ENCODE results near the gene KCNJ2.

Gene KCNJ2

DNA sequence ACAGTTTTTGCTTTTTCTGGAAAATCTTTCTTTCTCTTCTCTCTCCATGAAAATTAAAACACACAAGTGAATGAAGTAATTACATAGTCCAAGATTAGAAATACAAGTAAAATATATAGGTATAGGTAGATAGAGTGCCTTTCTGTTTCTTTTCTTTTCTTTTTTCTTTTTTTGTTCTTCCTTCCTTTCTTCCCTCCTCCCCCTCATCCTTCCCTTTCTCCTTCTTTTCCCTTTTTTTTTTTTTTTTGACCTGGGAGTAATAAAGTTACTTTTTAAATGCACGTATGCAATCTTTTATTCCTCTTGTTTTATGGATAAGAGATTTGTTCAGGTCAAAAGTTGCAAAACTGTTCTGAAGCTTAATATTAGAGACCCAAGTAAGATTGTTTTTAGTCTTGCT lies 34.6 kb upstream of the KCNJ2 start:
- H3K4me3 ChIP-seq (ENCODE audit: low read depth, low read length) = no peak overlapping the region
- DNase-seq (ENCODE audit: low read depth) = no peak
- in situ Hi-C loops (cut with HindIII; ENCODE audit: low sequenced_read_pairs) = loop anchor here (25.0 kb wide), 1 partner anchor 547 kb away; no protein-coding TSS in a partner anchor
- TF ChIP-seq, protein P1, sequence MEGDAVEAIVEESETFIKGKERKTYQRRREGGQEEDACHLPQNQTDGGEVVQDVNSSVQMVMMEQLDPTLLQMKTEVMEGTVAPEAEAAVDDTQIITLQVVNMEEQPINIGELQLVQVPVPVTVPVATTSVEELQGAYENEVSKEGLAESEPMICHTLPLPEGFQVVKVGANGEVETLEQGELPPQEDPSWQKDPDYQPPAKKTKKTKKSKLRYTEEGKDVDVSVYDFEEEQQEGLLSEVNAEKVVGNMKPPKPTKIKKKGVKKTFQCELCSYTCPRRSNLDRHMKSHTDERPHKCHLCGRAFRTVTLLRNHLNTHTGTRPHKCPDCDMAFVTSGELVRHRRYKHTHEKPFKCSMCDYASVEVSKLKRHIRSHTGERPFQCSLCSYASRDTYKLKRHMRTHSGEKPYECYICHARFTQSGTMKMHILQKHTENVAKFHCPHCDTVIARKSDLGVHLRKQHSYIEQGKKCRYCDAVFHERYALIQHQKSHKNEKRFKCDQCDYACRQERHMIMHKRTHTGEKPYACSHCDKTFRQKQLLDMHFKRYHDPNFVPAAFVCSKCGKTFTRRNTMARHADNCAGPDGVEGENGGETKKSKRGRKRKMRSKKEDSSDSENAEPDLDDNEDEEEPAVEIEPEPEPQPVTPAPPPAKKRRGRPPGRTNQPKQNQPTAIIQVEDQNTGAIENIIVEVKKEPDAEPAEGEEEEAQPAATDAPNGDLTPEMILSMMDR (IDR thresholded peaks at IDR 0.05; ENCODE audit: low read depth, low read length, missing control alignments) = no peak

DNA sequence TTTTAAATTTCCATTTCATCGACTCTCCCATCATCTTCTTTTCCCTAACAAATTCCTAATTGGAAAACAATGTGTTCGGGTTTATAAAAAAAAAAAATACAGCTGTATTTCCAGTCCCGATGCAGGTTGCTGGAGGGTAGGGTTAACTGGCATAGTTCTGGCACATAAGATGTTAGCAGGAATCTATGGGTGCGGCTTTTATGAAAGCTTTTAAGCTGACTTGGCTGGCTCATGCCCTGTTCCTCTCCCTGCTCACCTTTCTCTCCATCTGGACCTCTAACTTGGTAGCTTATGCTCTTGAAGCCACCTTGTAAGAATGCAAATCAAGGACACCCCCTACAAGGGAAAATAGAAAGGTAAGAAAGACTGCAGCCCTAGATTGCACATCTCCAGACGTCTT lies 33.2 kb upstream of the KCNJ2 start:
- DNase-seq (ENCODE audit: low read depth) = no peak
- no peak overlapping the region for H3K4me3 ChIP-seq (ENCODE audit: low read depth, low read length)
- in situ Hi-C loops (cut with HindIII; ENCODE audit: low sequenced_read_pairs) = loop anchor here (25.0 kb wide), 1 partner anchor 549 kb away; no protein-coding TSS in a partner anchor
- TF ChIP-seq, protein P1 (IDR thresholded peaks at IDR 0.05; ENCODE audit: low read depth, low read length, missing control alignments) = no peak

DNA sequence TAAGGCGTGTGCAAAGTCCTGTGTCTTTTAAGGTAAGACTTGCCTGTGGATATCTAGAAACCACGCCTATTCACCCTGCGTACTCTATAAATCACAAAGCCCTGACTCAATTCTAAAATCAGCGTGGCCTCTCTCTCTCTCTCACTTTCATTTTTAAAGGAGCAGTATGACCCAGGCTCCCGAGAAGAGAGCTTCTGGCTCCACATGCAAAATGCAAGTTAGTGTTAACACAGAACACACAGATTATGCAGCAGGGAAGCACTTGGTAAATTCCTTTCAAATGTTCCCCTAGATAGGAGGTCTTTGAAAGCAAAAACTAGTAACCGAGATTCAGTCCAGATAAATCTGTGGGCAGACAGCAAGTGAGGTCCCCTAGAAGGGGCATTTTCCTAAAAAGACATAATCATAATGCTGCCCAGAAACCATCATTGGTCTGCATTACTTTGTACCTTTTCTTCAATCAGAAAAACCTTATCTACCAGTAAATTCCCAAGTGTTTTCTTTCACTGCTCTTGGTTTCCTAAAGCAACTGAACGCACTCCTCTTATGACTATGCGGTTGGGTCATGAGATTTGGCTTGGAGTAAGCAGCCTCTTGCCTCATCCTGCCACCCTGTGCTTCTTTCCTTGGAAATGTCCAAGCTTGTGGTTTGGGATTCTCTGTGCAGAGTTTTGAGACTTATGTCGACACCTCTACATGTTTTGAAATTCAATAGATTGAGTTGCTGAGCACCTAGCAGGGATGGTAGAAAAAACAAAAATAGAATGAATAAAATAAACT lies 31.7 kb upstream of the KCNJ2 start:
- in situ Hi-C loops (cut with HindIII; ENCODE audit: low sequenced_read_pairs) = loop anchor here (25.0 kb wide), 1 partner anchor 550 kb away; no protein-coding TSS in a partner anchor
- TF ChIP-seq, protein P1 (IDR thresholded peaks at IDR 0.05; ENCODE audit: low read depth, low read length, missing control alignments) = no peak
- H3K4me3 ChIP-seq (ENCODE audit: low read depth, low read length) = peak overlapping the region; percentile 25
- DNase-seq (ENCODE audit: low read depth) = peak; percentile 88

DNA sequence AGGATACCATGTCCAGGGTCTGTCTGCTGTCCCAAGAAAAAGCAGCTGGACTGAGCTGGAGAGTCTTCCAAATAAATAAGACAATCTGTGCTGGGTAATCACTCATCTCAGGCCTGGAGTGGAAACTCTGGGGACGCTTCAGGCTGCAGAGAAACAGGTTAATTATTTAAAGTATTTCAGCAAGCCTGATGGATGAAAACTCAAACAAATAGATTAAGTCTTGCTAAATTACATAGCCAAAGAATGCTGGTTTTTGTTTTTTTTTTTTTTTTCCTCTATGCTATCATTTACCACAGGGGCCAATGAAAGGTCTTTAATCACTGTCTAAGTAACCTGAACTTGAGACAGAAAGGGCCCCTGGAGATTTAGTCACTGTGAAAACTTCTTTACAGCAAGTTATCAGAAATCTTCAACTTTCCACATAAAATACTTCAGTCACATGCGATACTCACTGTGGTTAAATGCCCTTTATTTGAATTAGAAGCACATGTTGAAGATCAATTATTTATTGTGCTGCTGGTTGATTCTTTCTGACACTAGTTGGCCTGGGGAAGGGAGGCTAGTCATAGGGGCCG lies 31.0 kb upstream of the KCNJ2 start:
- TF ChIP-seq, protein P1 (IDR thresholded peaks at IDR 0.05; ENCODE audit: low read depth, low read length, missing control alignments) = no peak
- peak; percentile 15 for DNase-seq (ENCODE audit: low read depth)
- in situ Hi-C loops (cut with HindIII; ENCODE audit: low sequenced_read_pairs) = loop anchor here (25.0 kb wide), 1 partner anchor 551 kb away; no protein-coding TSS in a partner anchor
- no peak overlapping the region for H3K4me3 ChIP-seq (ENCODE audit: low read depth, low read length)

DNA sequence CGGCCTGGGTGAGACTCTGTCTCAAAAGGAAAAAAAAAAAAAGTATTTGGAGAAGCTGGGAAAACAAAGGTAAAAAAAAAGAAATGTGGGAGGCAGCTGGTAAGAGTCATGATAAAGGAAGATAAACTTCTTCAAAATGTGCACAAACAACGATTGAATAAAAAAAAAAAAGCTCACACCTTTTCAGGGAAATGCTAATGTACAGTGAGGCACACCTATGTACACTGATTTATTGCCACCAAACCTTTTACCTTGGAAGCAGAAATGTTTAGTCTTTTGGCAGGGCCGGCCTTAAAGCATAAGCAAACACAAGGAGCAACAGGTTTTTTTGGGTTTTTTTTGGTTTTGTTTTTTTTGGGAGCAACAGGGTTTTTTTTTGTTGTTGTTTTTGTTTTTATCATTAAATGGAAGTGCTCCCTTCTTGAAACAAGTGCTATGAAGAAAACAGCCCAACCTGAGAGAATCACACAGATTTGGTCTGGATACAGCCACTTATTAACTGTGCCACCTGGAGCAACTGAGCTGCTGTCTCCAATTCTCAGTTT lies 29.8 kb upstream of the KCNJ2 start:
- no peak overlapping the region for H3K4me3 ChIP-seq (ENCODE audit: low read depth, low read length)
- TF ChIP-seq, protein P1 (IDR thresholded peaks at IDR 0.05; ENCODE audit: low read depth, low read length, missing control alignments) = no peak
- in situ Hi-C loops (cut with HindIII; ENCODE audit: low sequenced_read_pairs) = loop anchor here (25.0 kb wide), 1 partner anchor 552 kb away; no protein-coding TSS in a partner anchor
- DNase-seq (ENCODE audit: low read depth) = no peak

DNA sequence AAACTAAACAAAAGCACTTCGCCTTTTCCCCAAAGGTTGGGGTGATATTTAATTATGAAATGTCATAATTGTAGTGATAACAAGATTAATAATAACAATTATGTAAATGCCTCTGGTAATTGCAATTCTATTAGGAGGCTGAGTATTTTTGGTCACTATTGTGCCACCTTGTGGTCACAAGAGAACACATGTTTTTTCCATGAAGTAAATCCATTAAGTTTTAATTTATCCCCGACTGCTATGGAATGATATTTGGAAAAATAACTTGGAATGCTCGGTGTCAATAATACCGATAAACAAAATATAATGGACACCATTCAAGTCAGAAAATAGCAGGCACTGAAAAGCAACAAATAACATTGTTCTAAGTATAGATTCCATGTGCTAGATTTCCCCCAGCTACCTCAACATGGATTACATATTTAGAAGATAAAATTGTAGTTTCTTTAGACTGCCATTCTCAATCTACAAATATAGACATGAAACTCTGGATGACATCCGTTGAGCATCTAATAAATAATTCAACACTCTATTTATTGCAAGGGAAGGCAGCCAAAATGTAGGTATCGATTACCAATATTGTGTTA lies 25.0 kb upstream of the KCNJ2 start:
- no peak overlapping the region for H3K4me3 ChIP-seq (ENCODE audit: low read depth, low read length)
- peak; percentile 24 for DNase-seq (ENCODE audit: low read depth)
- in situ Hi-C loops (cut with HindIII; ENCODE audit: low sequenced_read_pairs) = loop anchor here (25.0 kb wide), 1 partner anchor 557 kb away; no protein-coding TSS in a partner anchor
- TF ChIP-seq, protein P1 (IDR thresholded peaks at IDR 0.05; ENCODE audit: low read depth, low read length, missing control alignments) = peak; percentile 38

Measured in astrocyte of the cerebellum (primary cell).